Kidney tubule cell (primary cell): ENCODE data around the gene ATXN2.
A peak's percentile ranks its signal among the peaks of the same experiment; 100 is the strongest.

Experiments
- DNase-seq: peaks from one replicate; pipeline ENCODE4 v3.0.0-alpha.2; 2018; ENCODE audit warnings: low spot score

ATXN2 gene

GRCh38 chr12:111451649-111452129, 147.4 kb downstream of the ATXN2 start:
- peak; percentile 68 for DNase-seq

DNA sequence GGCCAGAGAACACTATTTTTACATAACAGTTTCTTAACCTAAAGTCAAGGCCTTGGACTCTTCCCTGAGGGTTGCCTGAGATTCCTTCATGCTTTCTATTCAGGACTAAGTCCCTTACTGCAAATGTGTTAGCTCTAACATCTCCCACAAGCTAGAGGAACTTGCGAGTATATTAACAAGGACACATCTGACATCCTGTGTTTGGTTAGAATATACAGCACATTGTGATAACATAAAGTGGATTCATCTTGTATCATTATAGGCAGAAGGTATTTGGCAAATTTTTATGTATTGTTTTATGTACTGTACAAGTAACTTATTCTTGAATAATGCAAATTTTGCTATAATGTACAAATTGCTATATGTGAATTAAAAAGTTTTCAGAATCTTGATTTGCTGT, 147.9 kb downstream of the ATXN2 start:
- no peak for DNase-seq

GRCh38 chr12:111450676-111451075, 148.4 kb downstream of the ATXN2 start:
- no peak for DNase-seq

DNA sequence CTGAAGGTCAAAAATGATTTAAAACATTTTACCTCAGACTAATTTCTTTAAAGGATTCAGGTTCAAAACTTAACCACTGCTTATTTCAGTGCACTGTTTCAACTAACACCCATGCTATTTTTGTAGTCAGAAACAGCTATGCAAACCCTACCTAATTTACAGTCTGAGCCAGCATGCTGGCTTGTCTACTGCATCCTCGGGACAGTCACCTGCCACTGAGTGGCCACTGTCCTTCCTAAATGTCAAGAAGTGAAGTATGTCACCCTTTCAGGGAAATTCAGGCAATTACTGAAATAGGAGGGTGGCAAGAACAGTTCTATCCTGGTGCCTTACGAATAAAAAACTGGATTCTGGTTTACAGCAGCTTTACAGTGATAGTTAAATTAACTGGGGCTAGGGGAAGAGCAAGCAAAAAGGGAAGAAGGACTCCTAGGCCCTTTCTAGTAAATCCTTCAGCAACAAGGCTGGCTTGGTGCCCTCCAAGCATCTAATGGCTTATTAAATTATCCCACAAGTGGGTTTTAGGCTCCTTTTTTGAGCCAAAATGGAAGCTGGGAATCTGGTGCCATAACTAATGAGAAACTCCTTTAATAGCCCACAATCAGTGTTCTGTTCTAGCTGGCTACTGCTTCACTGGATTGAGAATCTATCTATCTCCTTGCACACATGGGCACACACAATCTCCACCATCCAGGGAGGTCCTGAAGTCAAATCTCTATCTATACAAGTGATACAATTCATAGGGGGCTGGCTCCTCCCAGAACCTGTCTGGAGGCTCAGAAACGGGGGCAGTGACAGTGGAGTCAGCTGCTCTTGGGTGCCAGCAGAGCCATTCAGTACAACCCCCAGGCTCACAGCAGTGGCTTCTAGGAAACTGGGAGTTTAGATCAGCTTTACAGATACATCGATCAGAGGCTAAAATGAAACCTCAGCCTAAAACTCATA, 150.0 kb downstream of the ATXN2 start:
- no peak for DNase-seq

- DNase-seq: no peak
Measured at GRCh38 chr12:111448266-111448830, 150.8 kb downstream of the ATXN2 start.

DNA sequence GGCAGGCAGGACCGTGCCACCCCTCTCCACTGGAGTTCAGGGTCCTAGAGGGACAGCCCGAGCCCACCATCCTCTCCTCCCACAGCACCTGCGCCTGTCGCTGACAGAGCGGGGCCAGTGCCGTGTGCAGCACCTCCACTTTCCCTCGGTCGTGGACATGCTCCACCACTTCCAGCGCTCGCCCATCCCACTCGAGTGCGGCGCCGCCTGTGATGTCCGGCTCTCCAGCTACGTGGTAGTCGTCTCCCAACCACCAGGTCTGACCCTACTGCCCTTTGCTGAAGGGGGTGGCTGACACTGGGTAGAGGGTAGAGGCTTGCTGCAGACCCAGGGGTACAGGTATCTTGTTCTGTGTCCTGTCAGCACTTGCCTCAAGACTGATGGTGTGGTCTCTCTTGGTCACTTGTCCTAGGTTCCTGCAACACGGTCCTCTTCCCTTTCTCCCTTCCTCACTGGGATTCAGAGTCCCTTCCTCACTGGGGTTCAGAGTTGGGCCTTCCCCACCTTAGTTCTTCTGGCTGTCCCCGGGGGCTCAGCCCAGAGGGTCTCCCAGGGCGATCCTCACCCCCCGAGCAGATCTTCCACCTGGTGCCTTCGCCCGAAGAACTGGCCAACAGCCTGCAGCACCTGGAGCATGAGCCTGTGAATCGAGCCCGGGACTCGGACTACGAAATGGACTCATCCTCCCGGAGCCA, 151.4 kb downstream of the ATXN2 start:
- no peak for DNase-seq

- DNase-seq: no peak
Measured at GRCh38 chr12:111446631-111447570, 152.2 kb downstream of the ATXN2 start.

- peak; percentile 62 for DNase-seq
Measured at GRCh38 chr12:111445726-111446581, 153.2 kb downstream of the ATXN2 start.

GRCh38 chr12:111444925-111445725, 154.0 kb downstream of the ATXN2 start:
- peak; percentile 37 for DNase-seq

- DNase-seq: peak; percentile 57
Measured at GRCh38 chr12:111444314-111444924, 154.7 kb downstream of the ATXN2 start.

DNA sequence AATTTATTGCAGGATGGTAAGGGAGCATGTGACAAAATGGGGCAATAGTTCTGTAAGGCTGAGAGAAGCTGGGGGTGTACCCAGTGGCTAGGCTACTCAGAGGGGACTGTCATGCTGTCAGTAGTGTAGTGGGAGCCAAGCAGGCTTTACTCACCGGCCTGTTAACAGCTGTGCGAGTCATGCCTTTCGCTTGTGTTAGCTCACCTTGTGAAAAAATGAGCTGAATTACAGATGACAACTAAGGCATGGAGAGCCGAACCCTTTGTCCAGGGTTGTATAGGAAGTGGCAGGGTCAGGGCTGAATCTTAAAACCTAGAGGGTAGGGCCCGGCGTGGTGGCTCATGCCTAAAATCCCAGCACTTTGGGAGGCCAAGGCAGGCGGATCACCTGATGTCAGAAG, 155.5 kb downstream of the ATXN2 start:
- peak; percentile 86 for DNase-seq

DNA sequence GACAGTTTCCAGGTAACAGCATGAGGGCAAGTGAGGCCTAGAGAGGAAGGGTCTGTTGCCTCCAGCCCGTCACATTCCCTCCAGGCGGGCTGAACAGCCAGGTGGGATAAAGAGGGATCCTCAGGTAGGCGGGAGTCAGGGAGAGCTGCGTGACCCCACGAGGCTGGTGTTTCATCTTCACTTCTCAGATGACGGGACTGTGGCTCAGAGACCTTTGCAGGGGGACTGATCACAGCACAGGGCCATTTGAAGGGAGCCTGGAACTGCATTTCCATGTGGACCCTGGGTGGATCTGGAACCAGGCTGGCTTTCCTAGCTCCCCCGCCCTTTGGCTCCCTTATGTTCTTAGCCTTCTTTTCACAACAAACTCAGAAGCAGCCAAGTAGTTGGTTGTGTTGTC, 156.0 kb downstream of the ATXN2 start:
- no peak for DNase-seq

- no peak for DNase-seq
Measured at GRCh38 chr12:111442301-111443045, 156.6 kb downstream of the ATXN2 start.

- no peak for DNase-seq
Measured at GRCh38 chr12:111441107-111441928, 157.8 kb downstream of the ATXN2 start.

- no peak for DNase-seq
Measured at GRCh38 chr12:111440631-111441030, 158.5 kb downstream of the ATXN2 start.

DNA sequence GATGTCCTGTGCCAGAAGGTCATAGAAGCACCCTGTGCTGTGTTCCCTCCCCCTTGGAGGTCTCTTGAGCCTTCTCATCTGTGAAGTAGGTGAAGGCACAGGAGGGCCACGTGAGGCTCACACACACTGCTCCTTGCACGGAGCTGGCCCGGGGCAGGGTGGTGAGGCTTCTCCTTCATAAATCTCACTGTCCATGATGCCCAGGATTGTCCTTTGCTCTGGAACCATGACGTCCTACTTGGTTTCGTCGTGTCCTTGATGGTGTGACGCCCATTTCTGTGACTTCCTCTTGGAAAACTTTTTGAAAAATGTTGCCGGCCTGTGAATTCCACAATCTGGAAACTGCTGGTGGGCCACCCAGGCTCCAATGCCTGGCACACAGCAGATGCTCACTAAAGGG, 159.0 kb downstream of the ATXN2 start:
- DNase-seq: no peak

- no peak for DNase-seq
Measured at GRCh38 chr12:111439657-111440151, 159.4 kb downstream of the ATXN2 start.
